Endothelial cell of umbilical vein (primary cell): ENCODE results near the gene CUX1. TPM values are rescaled to one million over a fixed set of nuclear protein-coding genes. Genes with fewer than 3 reads are reported as not detected.

Experiments used
- BruUV-seq: library from RNA; stranded (reverse); fragments of 400-500 nt; replicated peaks from 2 replicates; lab custom pipeline; 2021; lab: Mats Ljungman, UMichigan
- CTCF ChIA-PET: fragments of 300-600, 350-600 bp; sonication (Branson Sonifier 250); formaldehyde crosslinking; loops from one replicate; lab custom pipeline; 2021; ENCODE audit warnings: antibody characterized with exemption, inconsistent platforms; lab: Charles Lee
- POLR2A ChIA-PET: fragments of 300-600, 350-600 bp; sonication (Branson Sonifier 250); formaldehyde crosslinking; loops from one replicate; lab custom pipeline; 2021; ENCODE audit warnings: antibody characterized with exemption, inconsistent platforms; lab: Charles Lee
- DNase-seq: peaks from one replicate; pipeline ENCODE4 v3.0.0-alpha.2; 2011; ENCODE audit warnings: low read depth, low spot score
- FAIRE-seq: peaks from 2 replicates; lab custom pipeline; 2011; peaks lifted over from hg19 to GRCh38; lab: Jason Lieb, UNC
- H2AFZ ChIP-seq: 2 replicates; pipeline ENCODE4 v1.6.0; 2012; ENCODE audit warnings: low read depth, low read length, control low read depth, inconsistent platforms
- H3K27ac ChIP-seq: 2 replicates; pipeline ENCODE4 v1.5.1; 2011; ENCODE audit warnings: low read depth, mild to moderate bottlenecking, control low read depth, low read length, moderate library complexity; ENCODE audit not compliant: insufficient read depth
- H3K27me3 ChIP-seq, 2 experiments: 2 replicates each; pipeline versions ENCODE4 v1.6.0 to v1.6.1; 2011; ENCODE audit warnings: low read length in 2 of 2, mixed read lengths in 1 of 2; ENCODE audit not compliant: control insufficient read depth in 2 of 2, insufficient read depth in 2 of 2
- H3K36me3 ChIP-seq, 2 experiments: 2 replicates in 1 of 2; 3 replicates in 1 of 2; pipeline ENCODE4 v1.5.1; 2011; ENCODE audit warnings: low read length in 2 of 2, mild to moderate bottlenecking in 1 of 2, moderate library complexity in 1 of 2; ENCODE audit not compliant: control insufficient read depth in 2 of 2, insufficient read depth in 2 of 2; ENCODE audit errors: extremely low read depth in 1 of 2
- H3K4me1 ChIP-seq: 3 replicates; pipeline ENCODE4 v1.5.1; 2011; ENCODE audit warnings: mild to moderate bottlenecking, low read length; ENCODE audit not compliant: control insufficient read depth, insufficient read depth; ENCODE audit errors: extremely low read depth
- H3K4me2 ChIP-seq: 2 replicates; pipeline ENCODE4 v1.6.1; 2011; ENCODE audit warnings: low read length, control low read depth, mixed read lengths; ENCODE audit not compliant: insufficient read depth
- H3K4me3 ChIP-seq, 3 experiments: fragments of 200-600 bp in 1 of 3; sonication (generic), shearing (Covaris generic) in 1 of 3; replicated peaks in 1 of 3; 2 replicates each; pipeline ENCODE4 v1.5.1; 2011 to 2016; ENCODE audit warnings: control low read depth in 3 of 3, low read length in 3 of 3, mild to moderate bottlenecking in 2 of 3, inconsistent platforms in 1 of 3, low read depth in 1 of 3, moderate library complexity in 1 of 3; ENCODE audit not compliant: insufficient read depth in 1 of 3
- H3K79me2 ChIP-seq: 2 replicates; pipeline ENCODE4 v1.6.0; 2012; ENCODE audit warnings: low read length, inconsistent platforms; ENCODE audit not compliant: control insufficient read depth, insufficient read depth
- H3K9ac ChIP-seq: replicated peaks from 2 replicates; pipeline ENCODE3; 2011; ENCODE audit warnings: low read length, control low read depth; ENCODE audit not compliant: insufficient read depth; ENCODE audit errors: extremely low read depth
- H3K9me1 ChIP-seq: replicated peaks from 3 replicates; pipeline ENCODE4 v1.6.0; 2011; ENCODE audit warnings: mild to moderate bottlenecking, low read length; ENCODE audit not compliant: control insufficient read depth, insufficient read depth; ENCODE audit errors: extremely low read depth
- H3K9me3 ChIP-seq: replicated peaks from 2 replicates; pipeline ENCODE4 v1.5.1; 2012; ENCODE audit warnings: low read length, inconsistent platforms; ENCODE audit not compliant: control insufficient read depth, insufficient read depth
- H4K20me1 ChIP-seq: replicated peaks from 2 replicates; pipeline ENCODE3; 2011; ENCODE audit warnings: mild to moderate bottlenecking, low read length; ENCODE audit not compliant: control insufficient read depth, insufficient read depth; ENCODE audit errors: extremely low read depth
- CTCF ChIP-seq, 2 donors: IDR thresholded peaks; 1 replicate in 1 of 2; 2 replicates in 1 of 2; pipeline ENCODE4 v1.5.1; 2011; ENCODE audit warnings: low read length in 2 of 2, mild to moderate bottlenecking in 2 of 2, moderate library complexity in 2 of 2, control low read depth in 1 of 2, inconsistent platforms in 1 of 2, low read depth in 1 of 2; ENCODE audit not compliant: insufficient read depth in 1 of 2; ENCODE audit errors: extremely low read depth in 1 of 2
- EZH2 ChIP-seq: IDR thresholded peaks from 2 replicates; pipeline ENCODE4 v1.6.1; 2012; ENCODE audit warnings: borderline replicate concordance, low read depth, mild to moderate bottlenecking, moderate library complexity, low read length, inconsistent platforms; ENCODE audit not compliant: severe bottlenecking
- FOS ChIP-seq: IDR thresholded peaks from 2 replicates; pipeline ENCODE4 v1.6.1; 2011; ENCODE audit warnings: mild to moderate bottlenecking, low read length, moderate library complexity, borderline replicate concordance; ENCODE audit not compliant: insufficient read depth
- GATA2 ChIP-seq: IDR thresholded peaks from 2 replicates; pipeline ENCODE4 v1.7.0; 2011; ENCODE audit warnings: low read depth, mild to moderate bottlenecking, moderate library complexity, mixed read lengths, low read length; ENCODE audit not compliant: insufficient read length, insufficient read depth
- JUN ChIP-seq: IDR thresholded peaks from 2 replicates; pipeline ENCODE4 v1.6.1; 2011; ENCODE audit warnings: borderline replicate concordance, low read depth; ENCODE audit not compliant: insufficient read length, insufficient read depth
- MYC ChIP-seq: IDR thresholded peaks from one replicate; pipeline ENCODE4 v1.6.1; 2011; ENCODE audit warnings: mild to moderate bottlenecking, low read depth, low read length
- POLR2A ChIP-seq: IDR thresholded peaks from 2 replicates; pipeline ENCODE4 v1.6.1; 2012; ENCODE audit warnings: low read depth, mild to moderate bottlenecking, control low read depth, low read length
- POLR2AphosphoS5 ChIP-seq: IDR thresholded peaks from 2 replicates; pipeline ENCODE4 v1.6.1; 2012; ENCODE audit warnings: low read depth, mild to moderate bottlenecking, control low read depth, low read length, moderate library complexity; ENCODE audit not compliant: insufficient read depth
- dilution Hi-C: fragments of 300-500 bp; cut with MboI; formaldehyde crosslinking; loops from one replicate; pipeline ENCODE4 v1.15.0; 2019; ENCODE audit warnings: low sequenced_read_pairs; ENCODE audit not compliant: extremely low pct_ligation_motif_present
- intact Hi-C: fragments of 100-400 bp; cut with micrococcal nuclease; formaldehyde crosslinking; loops from one replicate; pipeline ENCODE4 v1.10.0; 2022
- polyA plus RNA-seq, 4 experiments: library from polyadenylated mRNA; depleted of rRNA in 3 of 4; stranded (reverse) in 3 of 4; unstranded in 1 of 4; fragments of >200 nt; gene quantifications; 2 replicates each; pipeline versions ENCODE4 v1.2.1 to v1.2.3, GENCODE V29; 2011 to 2012; ENCODE audit warnings: missing spikeins in 1 of 4
- total RNA-seq: library from RNA; stranded (reverse); gene quantifications from 2 replicates; pipeline ENCODE4 v1.2.3, GENCODE V29; 2021
- TF ChIP-seq, protein P1 (sequence below): IDR thresholded peaks from 2 replicates; pipeline ENCODE4 v1.6.1; 2011; ENCODE audit not compliant: insufficient read depth, insufficient read length

CUX1 gene
- total and polyA plus RNA-seq, 2 donors (not counting 3 experiments of a cell fraction or from before 2014, with no cell fraction given) = 13.8 to 49.8 TPM

DNA sequence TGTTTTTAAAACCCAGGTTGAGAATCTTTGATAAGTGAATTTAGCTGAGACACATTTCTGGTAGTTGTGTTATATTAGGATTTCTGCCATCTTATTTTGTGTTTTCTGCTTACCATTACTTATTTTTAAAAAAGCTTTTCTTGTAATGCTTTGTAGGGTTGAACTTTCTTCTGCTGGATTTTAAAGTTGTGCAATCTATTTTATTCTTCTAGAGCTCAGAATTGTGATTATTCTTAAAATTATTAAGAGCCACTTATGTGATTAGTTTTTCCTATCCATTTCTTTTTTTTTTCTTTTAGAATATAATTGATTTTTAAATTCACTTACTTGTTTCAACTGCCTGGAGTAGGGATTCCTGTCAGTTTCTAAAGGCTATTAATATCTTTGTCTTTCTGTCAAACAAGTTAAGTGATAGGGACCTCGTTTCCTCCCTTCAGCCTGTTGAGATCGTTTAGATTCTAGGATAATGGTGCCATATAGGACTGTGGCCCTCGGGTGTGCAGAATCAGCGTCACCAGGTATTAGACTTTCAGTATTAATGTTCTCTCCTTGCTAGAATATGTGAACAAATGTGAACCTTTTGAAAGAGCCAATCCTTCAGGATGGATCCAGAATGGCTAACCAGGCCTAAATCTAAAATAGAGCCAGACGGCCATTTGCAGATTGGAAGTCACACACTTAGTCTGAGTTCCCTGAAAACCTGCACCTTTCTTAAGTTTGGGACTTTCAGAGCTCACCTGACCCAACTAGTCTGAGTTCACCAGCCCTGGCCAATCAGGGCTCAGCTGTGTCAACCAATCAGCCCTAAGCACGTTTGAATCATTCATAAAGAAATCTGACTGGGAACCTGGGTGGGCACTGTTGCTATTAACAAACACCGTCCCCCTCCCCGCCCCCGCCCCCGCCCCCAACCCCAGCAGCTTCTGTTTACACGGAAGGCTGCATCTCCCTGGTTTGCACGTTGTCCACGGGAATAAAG lies 26.2 kb downstream of the CUX1 start:
- dilution Hi-C loops = no loop called here
- intact Hi-C loops = no loop called here

More for the DNA sequence above, 26.2 kb downstream of the CUX1 start:
- peaks cover 24% of the 10 kb centered on the region for H3K79me2 ChIP-seq
- peaks cover 2% of the 10 kb centered on the region for H4K20me1 ChIP-seq
- H2AFZ ChIP-seq = no peak overlapping the region
- no peak overlapping the region for H3K27ac ChIP-seq
- POLR2A ChIA-PET = no interaction called here
- FAIRE-seq (no peak), DNase-seq (no peak)
- H3K36me3 ChIP-seq = no peaks in the 10 kb centered on the region
- H3K27me3 ChIP-seq = no peaks in the 10 kb centered on the region
- BruUV-seq = no TSS peak
- H3K9me1 ChIP-seq = no peaks in the 10 kb centered on the region
- no peak overlapping the region for H3K4me3 ChIP-seq
- CTCF ChIA-PET = interaction anchor here (0.9 kb wide), 1 partner anchor 15 kb away, joined by 3 read pairs; no protein-coding TSS in a partner anchor
- no peak overlapping the region for H3K9ac ChIP-seq
- peaks cover 5% of the 10 kb centered on the region for H3K9me3 ChIP-seq
- TF ChIP-seq POLR2A = no peak
- TF ChIP-seq FOS = no peak
- TF ChIP-seq GATA2 = no peak
- no peak for TF ChIP-seq JUN
- no peak for TF ChIP-seq EZH2
- TF ChIP-seq MYC = no peak
- TF ChIP-seq CTCF (IDR thresholded peaks at IDR 0.05; ENCODE audit: extremely low read depth in 1 of 2, insufficient read depth in 1 of 2, low read depth in 1 of 2, low read length in 2 of 2) = no peak
- TF ChIP-seq, protein P1, sequence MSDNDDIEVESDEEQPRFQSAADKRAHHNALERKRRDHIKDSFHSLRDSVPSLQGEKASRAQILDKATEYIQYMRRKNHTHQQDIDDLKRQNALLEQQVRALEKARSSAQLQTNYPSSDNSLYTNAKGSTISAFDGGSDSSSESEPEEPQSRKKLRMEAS = no peak
- no peak for TF ChIP-seq POLR2AphosphoS5
- no peak overlapping the region for H3K4me2 ChIP-seq
- no peaks in the 10 kb centered on the region for H3K4me1 ChIP-seq
